Stimulated activated CD8-positive, alpha-beta memory T cell treated with anti-CD3 and anti-CD28 coated beads, Interleukin-2, amount 100 ng/mL, for 48 hours (primary cell): ENCODE data around the gene SHISA5.
"Not testable (repeated sequence)": the region's sequence is repeated elsewhere in the genome, so short reads cannot be mapped to it uniquely, and the experiment has no call there.

Source experiments
- DNase-seq, 2 donors: peaks; one replicate each; pipeline ENCODE4 v3.0.0-alpha.2; 2020; ENCODE audit warnings: low read depth in 2 of 2

Gene SHISA5

DNA sequence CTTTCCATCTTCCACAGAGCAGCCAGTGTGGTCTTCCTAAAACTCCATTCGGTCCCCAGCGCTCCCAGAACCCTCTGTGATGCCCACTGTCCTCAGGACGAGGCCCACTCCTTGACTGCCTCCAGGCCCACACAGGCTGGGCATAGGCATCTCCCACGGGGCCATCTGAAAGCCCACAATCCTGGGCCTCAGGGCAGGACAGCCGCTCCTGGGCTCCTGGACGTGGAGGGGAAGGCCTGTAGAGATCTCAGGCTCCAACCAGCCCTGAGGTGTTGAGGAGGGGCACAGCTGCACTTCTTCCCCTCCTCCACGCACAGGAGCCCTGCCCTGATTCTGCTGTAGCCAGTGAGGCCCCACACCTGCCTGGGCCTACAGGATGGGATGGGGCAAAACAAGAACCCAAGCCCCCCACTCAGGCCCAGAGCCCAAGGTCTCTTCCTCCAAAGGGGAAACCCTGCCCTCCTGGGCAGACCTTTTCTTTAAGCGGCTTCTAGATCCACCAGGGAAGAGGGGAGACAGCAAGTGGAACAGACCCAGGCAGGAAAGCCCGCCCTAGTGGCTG, 25.9 kb downstream of the SHISA5 start:
- DNase-seq: no peak

DNA sequence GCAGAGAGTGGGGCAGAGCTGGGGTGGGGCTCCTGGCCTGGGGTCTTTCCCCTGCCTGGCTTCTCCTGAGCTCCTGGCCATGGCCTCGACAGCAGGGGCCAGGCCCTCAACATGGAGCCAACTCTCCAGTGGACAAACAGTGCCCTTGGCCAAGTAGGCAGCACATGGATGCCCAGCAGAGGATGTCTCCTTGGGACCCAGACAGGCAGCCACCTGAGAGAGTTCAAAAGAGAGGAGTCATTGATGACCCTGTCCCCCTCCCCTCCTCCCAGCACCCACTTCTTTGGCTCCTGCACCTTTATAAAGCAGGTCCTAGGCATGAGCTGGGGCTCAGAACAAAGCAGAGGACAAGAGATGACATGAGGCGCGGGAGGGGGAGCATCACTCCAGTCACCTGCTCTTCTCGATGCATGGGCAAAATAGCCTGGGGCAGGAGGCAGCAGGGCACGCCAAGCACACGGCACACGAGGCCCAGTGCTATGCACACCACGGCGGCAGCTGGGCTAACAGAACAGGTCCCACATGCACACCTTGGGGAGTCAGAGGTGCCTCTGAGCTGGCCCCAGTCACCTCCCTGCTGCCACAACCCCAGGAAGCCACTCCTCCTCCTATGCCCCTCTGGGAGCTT, 27.4 kb downstream of the SHISA5 start:
- DNase-seq: no peak

GRCh38 chr3:48475188-48475587, 28.8 kb downstream of the SHISA5 start:
- no peak for DNase-seq

GRCh38 chr3:48474619-48475018, 29.4 kb downstream of the SHISA5 start:
- no peak for DNase-seq

GRCh38 chr3:48474031-48474430, 29.9 kb downstream of the SHISA5 start:
- not testable (repeated sequence) for DNase-seq

DNA sequence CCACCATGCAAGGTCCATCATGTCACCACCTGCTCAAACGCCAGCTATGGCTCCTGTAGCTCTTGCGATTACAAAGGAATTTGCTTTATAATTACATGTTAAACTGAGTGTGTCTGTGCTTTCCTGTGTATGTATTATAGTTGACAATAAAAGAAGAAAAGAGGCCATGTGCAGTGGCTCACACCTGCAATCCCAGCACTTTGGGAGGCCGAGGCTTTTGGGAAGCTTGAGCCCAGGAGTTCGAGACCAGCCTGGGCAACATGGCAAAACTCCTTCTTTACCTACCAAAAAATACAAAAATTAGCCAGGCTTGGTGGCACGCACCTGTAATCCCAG, 30.4 kb downstream of the SHISA5 start:
- DNase-seq: no peak

DNA sequence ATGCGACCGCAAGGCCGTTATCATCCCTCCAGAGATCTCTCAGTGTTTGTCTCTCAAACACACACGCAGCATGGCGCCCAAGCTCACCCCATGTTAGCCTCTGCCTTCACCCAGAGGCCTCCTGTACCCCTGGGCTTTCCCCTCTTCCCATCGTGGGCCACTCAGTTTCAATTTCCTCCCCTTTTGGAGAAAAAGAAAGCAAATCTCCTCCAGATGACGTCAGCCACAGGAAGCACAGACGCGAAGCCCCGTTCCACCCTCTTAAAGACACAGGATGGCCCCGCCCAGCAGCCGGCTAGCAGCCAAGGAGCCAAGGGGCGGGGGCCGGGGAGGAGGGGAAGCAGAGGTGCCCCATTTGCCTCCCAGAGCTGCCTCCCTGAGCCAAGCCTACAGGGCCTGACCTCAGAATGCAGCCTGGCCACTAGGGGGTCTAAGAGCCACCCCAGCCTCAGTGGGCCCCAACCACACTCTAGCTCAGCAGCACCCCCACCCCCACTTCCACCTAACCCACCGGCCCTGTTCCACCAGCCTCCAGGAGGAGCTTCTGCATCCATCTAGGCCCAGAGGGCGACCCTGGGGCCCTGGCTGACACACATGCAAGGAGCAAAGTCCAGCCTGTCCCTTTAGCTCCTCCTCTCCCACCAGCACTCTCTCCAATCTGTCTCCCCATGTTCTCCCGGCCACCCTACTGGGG, 30.9 kb downstream of the SHISA5 start:
- peak; percentile 92 for DNase-seq

GRCh38 chr3:48472673-48472922, 31.4 kb downstream of the SHISA5 start:
- DNase-seq: no peak

DNA sequence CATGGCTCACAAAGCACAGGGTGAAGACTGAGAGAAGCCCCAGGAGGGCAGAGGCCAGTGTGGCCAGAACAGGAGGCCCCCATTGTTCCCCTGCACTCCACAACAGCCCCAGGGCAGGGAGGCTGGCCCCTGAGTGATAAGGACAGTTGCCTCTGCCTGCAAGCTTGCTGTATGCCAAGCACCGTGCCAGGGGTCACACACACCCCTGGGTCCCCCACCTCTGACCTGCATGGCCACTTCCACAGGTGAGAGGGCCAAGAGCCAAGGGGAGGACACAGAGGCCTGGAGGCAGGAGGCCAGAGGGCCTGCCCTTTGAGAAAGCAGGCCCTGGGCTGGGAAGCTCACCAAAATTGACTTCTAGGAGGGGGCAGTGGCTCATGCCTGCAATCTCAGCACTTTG, 33.7 kb downstream of the SHISA5 start:
- no peak for DNase-seq

- no peak for DNase-seq
These were observed 34.7 kb downstream of the SHISA5 start for GRCh38 chr3:48469046-48469915.

DNA sequence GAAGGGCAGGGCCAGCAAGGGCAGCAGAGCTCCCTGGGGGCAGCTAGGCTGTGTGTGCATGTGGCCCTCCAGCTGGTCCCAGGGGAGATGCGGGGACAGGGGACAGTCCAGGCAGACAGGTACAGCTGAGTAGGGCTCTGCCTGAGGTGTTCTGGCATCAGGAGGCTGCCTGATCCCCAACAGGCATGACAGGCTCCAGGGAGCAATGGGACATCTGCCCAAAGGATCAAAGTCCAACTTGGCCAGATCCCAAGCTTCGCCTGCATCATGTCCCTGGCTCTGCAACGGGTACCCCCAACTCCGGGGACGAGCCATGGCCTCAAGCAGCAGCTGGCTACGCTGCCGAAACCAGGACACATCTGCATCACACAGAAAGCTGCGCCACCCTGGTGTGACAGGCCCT, 35.6 kb downstream of the SHISA5 start:
- DNase-seq: no peak

GRCh38 chr3:48467473-48468267, 36.3 kb downstream of the SHISA5 start:
- no peak for DNase-seq

DNA sequence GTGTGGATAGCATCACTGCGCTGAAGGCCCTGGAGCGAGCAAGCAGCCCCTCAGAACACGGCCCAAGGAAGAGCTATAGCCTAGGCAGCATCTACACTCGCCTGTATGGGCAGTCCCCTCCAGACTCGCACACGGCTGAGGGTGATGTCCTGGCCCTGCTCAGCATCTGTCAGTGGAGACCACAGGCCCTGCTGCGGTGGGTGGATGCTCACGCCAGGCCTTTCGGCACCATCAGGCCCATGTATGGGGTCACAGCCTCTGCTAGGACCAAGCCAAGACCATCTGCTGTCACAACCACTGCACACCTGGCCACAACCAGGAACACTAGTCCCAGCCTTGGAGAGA, 36.9 kb downstream of the SHISA5 start:
- no peak for DNase-seq

GRCh38 chr3:48466386-48467109, 37.4 kb downstream of the SHISA5 start:
- no peak for DNase-seq

GRCh38 chr3:48465531-48466378, 38.2 kb downstream of the SHISA5 start:
- peak; percentile 71 to 74 for DNase-seq

DNA sequence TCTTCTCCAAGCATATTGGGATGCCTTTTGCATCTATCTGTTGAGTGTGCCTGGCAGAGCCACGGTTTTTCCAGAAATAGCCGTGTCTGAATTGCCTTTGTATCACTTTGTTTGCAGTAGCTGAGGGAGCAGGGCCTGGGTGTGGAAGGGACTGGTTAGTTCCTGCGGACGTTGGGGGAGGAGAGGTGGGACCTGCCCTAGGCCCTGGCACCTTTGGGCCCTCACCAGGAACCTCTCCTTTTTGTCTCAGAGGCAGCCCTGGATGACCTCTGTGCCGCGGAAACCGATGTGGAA, 38.8 kb downstream of the SHISA5 start:
- no peak for DNase-seq

DNA sequence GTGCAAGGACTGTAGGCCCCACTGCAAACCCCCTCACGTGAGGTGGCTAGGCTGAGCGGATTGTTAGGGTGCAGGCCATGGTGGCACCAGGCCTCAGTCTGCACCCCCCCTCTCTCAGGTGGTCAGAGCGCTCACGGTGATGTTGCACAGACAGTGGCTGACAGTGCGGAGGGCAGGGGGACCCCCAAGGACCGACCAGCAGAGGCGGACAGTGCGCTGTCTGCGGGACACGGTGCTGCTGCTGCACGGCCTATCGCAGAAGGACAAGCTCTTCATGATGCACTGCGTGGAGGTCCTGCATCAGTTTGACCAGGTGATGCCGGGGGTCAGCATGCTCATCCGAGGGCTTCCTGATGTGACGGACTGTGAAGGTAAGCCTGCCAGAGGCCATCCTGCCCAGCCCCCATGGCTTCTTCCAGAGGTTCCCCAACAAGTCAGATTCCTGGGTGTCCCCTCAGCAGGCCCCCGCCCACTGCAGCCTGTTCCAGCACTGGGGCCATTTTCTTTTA, 39.2 kb downstream of the SHISA5 start:
- no peak for DNase-seq

GRCh38 chr3:48463703-48464102, 40.3 kb downstream of the SHISA5 start:
- no peak for DNase-seq

GRCh38 chr3:48461767-48462166, 42.2 kb downstream of the SHISA5 start:
- not testable (repeated sequence) for DNase-seq

GRCh38 chr3:48460517-48460902, 43.5 kb downstream of the SHISA5 start:
- no peak for DNase-seq
